Uterus (tissue), 4 donors: ENCODE measurements around the gene CLTB. TPM values are rescaled to one million over a fixed set of nuclear protein-coding genes. Genes with fewer than 3 reads are reported as not detected.
A peak's percentile ranks its signal among the peaks of the same experiment; 100 is the strongest.

Source experiments
- DNase-seq, 2 donors: peaks; one replicate each; pipeline ENCODE4 v3.0.0-alpha.2; 2019 to 2020
- H3K27ac ChIP-seq, 2 donors: fragments of 200-600 bp; sonication (generic); 1 replicate in 1 of 2; 2 replicates in 1 of 2; pipeline ENCODE4 v1.5.1; 2016 to 2018
- H3K27me3 ChIP-seq, 2 donors: fragments of 200-600 bp; sonication (generic); one replicate each; pipeline ENCODE4 v1.5.1; 2018 to 2019; ENCODE audit warnings: control low read depth in 1 of 2
- H3K36me3 ChIP-seq, 2 donors: fragments of 200-600 bp; sonication (generic); one replicate each; pipeline ENCODE4 v1.5.1; 2019; ENCODE audit warnings: control low read depth in 1 of 2
- H3K4me1 ChIP-seq, 2 donors: fragments of 200-600 bp; sonication (generic); one replicate each; pipeline ENCODE4 v1.5.1; 2018 to 2019; ENCODE audit warnings: control low read depth in 1 of 2
- H3K4me3 ChIP-seq, 2 donors: fragments of 200-600 bp; sonication (generic); 1 replicate in 1 of 2; 2 replicates in 1 of 2; pipeline ENCODE4 v1.5.1; 2018 to 2019; ENCODE audit warnings: mild to moderate bottlenecking in 1 of 2
- H3K9me3 ChIP-seq, 2 donors: fragments of 200-600 bp; sonication (generic); one replicate each; pipeline ENCODE4 v1.5.1; 2019; ENCODE audit warnings: control low read depth in 1 of 2
- POLR2A ChIP-seq, 2 donors: fragments of 450-650 bp; IDR thresholded peaks; one replicate each; pipeline ENCODE4 v1.6.1; 2016; ENCODE audit warnings: antibody characterized with exemption in 2 of 2, mild to moderate bottlenecking in 1 of 2, moderate library complexity in 1 of 2
- intact Hi-C: fragments of 100-400 bp; cut with DNase I; formaldehyde crosslinking; loops from one replicate; pipeline ENCODE4 v1.15.1; 2023; ENCODE audit warnings: low total_unique reads
- total RNA-seq, 4 donors: library from RNA; depleted of rRNA in 3 of 4; stranded (reverse); fragments of >200 nt in 3 of 4; gene quantifications; one replicate each; pipeline versions ENCODE4 v1.1.0 to v1.2.4, GENCODE V29; 2014 to 2023
- TF ChIP-seq, protein P1 (sequence below), 4 experiments: fragments of 200-600 bp in 2 of 4; fragments of 450-650 bp in 2 of 4; sonication (generic) in 2 of 4; IDR thresholded peaks; one replicate each; pipeline ENCODE4 v1.5.1; 2016 to 2019; ENCODE audit warnings: antibody characterized with exemption in 4 of 4, mild to moderate bottlenecking in 2 of 4, moderate library complexity in 1 of 4
- donor health status: DM: yes; HTN: yes; CAD: no.

The CLTB gene
- total RNA-seq, 4 donors from 2014 or later, result 34.7 to 162 (median 63.4) TPM

DNA sequence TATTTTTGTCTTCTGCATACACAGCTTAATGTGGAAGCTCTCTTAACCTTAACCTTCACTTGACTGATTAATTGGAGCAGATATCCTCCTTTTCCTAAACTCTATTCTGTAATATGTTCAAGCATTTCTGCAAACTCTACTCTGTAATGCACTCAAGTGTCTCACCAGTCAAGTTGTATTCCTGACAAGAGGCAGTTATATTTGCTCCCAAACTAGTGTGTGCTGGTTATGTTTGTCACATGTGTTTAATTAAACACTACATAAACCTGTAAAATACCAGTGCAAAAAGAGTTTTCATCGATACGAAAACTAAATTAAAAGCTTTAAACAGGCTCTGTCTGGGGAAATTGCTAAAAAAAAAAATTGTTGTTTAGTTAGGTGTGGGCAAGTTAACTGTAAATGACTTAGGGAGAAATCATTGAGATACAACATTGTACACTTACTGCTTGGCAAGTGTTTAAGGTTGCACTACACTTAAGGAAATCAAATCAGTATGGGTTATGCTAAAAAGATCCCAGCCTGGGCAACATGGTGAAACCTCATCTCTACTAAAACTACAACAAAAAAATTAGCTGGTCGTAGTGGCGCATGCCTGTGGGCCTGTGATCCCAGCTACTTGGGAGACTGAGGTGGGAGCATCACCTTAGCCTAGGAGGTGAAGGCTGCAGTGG lies 38.5 kb upstream of the CLTB start:
- H3K27me3 ChIP-seq, result no peaks in the 10 kb centered on the region
- intact Hi-C loops, result no loop called here
- DNase-seq, result no peak
- peaks cover 0 to 3% of the 10 kb centered on the region in 2 donors for H3K4me1 ChIP-seq
- H3K9me3 ChIP-seq, result no peaks in the 10 kb centered on the region
- H3K27ac ChIP-seq, result no peak overlapping the region
- H3K4me3 ChIP-seq, result no peak overlapping the region
- TF ChIP-seq POLR2A (IDR thresholded peaks at IDR 0.05), result no peak
- TF ChIP-seq, protein P1, sequence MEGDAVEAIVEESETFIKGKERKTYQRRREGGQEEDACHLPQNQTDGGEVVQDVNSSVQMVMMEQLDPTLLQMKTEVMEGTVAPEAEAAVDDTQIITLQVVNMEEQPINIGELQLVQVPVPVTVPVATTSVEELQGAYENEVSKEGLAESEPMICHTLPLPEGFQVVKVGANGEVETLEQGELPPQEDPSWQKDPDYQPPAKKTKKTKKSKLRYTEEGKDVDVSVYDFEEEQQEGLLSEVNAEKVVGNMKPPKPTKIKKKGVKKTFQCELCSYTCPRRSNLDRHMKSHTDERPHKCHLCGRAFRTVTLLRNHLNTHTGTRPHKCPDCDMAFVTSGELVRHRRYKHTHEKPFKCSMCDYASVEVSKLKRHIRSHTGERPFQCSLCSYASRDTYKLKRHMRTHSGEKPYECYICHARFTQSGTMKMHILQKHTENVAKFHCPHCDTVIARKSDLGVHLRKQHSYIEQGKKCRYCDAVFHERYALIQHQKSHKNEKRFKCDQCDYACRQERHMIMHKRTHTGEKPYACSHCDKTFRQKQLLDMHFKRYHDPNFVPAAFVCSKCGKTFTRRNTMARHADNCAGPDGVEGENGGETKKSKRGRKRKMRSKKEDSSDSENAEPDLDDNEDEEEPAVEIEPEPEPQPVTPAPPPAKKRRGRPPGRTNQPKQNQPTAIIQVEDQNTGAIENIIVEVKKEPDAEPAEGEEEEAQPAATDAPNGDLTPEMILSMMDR (IDR thresholded peaks at IDR 0.05), result no peak
- H3K36me3 ChIP-seq, result no peaks in the 10 kb centered on the region

DNA sequence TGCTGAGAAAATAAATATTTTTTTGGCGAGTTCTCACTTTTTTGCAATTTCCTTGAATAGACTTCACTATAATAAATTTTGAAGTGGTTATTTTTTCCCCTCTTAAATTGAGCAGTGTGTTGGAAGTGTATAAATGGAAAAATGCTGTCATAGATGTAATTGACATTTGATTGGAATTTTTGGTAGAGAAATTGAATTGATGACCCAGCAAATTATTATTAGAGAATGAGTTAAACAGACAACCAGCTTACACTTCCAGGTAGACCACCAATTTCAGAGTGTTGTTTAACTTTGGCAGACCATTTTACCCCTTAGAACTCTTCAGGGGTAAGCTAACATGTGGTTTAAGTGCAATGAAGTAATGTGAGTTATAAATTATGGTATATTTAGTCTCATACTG lies 33.7 kb upstream of the CLTB start:
- intact Hi-C loops, result no loop called here
- Histone ChIP-seq H3K4me3 (no peak overlapping the region), H3K36me3 (no peaks in the 10 kb centered on the region), H3K27me3 (no peaks in the 10 kb centered on the region), H3K9me3 (no peaks in the 10 kb centered on the region), H3K4me1 (peaks cover 4 to 14% of the 10 kb centered on the region in 2 donors), H3K27ac (no peak overlapping the region)
- DNase-seq, result no peak
- no peak for TF ChIP-seq POLR2A (IDR thresholded peaks at IDR 0.05)
- TF ChIP-seq, protein P1 (IDR thresholded peaks at IDR 0.05), result no peak

DNA sequence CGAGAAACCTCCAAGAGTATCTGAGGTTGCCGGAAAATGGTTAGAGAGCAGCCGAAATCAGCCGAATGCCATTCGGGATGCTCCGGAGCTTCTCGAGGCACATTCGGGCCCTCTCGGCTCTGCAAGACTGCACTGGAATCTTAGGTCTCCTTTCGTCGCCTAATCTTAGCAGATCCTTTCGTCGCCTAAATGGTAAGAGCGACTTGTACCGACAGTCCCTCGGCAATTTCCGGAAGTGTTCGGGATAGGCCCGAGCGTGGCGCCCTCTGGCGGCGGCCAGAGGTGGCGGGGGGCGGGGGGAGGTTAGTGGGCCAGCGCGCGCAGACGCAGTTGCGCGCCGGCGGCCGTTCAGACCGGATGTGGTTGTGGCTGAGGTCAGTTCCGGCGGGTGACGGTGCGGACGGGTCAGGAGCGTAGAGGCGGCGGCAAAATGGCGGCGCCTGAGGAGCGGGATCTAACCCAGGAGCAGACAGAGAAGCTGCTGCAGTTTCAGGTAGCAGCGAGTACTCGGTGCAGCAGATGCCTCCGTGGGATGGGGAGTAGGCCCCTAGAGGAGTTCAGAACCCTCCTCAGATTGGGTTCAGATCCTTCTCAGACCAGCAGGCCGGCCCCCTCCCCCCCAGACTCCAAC lies 31.8 kb upstream of the CLTB start, which contains the start of gene FAF2:
Gene FAF2 (plus strand): TSS at position 408 of the 631 bp plus-strand sequence. CDS start 23 bp downstream, at position 431.
- intact Hi-C loops, result loop anchor here (5.0 kb wide), 1 partner anchor 84 kb away; no protein-coding TSS in a partner anchor
- peak; percentile 95 to 99 for DNase-seq
- Histone ChIP-seq H3K4me1 (peaks cover 4 to 14% of the 10 kb centered on the region in 2 donors), H3K27me3 (no peaks in the 10 kb centered on the region), H3K4me3 (peak within 1 kb of the TSS; percentile 74 to 100), H3K9me3 (no peaks in the 10 kb centered on the region), H3K27ac (peak within 1 kb of the TSS; percentile 92 to 97), H3K36me3 (no peaks in the 10 kb centered on the region)
- TF ChIP-seq, protein P1 (IDR thresholded peaks at IDR 0.05), result peak; percentile 97 to 99 (median 98)
- peak; percentile 80 to 92 for TF ChIP-seq POLR2A (IDR thresholded peaks at IDR 0.05)

DNA sequence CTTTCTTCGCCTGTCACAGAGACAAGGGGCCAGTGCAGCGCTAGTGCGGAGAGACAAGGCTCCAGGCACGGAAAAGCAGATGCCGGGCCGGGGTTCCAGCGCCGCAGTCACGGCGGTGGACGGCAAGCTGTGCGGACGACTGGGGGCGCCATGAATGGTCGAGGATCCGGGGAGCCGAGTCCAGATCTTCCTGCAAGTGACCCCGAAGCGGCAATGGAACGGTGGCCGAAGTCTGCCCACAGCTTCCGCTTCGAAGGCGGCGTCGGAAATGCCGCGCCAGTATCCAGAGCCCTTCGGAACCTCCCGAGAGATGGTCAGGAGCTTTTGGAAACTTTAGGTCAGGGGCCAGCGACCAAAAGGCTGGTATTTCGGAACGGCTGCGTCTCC lies 31.2 kb upstream of the CLTB start:
- peak overlapping the region; percentile 92 to 97 for H3K27ac ChIP-seq
- intact Hi-C loops, result loop anchor here (5.0 kb wide), 1 partner anchor 85 kb away; no protein-coding TSS in a partner anchor
- H3K27me3 ChIP-seq, result no peaks in the 10 kb centered on the region
- TF ChIP-seq, protein P1 (IDR thresholded peaks at IDR 0.05), result no peak
- TF ChIP-seq POLR2A (IDR thresholded peaks at IDR 0.05), result no peak
- H3K9me3 ChIP-seq, result no peaks in the 10 kb centered on the region
- DNase-seq, result no peak
- peaks cover 4 to 14% of the 10 kb centered on the region in 2 donors for H3K4me1 ChIP-seq
- peak overlapping the region; percentile 74 to 100 for H3K4me3 ChIP-seq
- no peaks in the 10 kb centered on the region for H3K36me3 ChIP-seq
